Mucosa of descending colon (tissue), 3 donors: Measurements from ENCODE around the gene IFNAR2. TPM values are rescaled to one million over a fixed set of nuclear protein-coding genes. Genes with fewer than 3 reads are reported as not detected.

ENCODE experiments used
- ATAC-seq: fragments of 200-7000 bp; cut with Tn5 transposase; one replicate; pipeline ENCODE4 v1.9.1; 2020; ENCODE audit warnings: mild to moderate bottlenecking, moderate library complexity
- DNase-seq, 3 donors: peaks; one replicate each; pipeline ENCODE4 v3.0.0-alpha.2; 2020
- H3K36me3 ChIP-seq: fragments of 200-600 bp; one replicate; pipeline ENCODE4 v1.8.0; 2021; ENCODE audit warnings: low read depth, mild to moderate bottlenecking
- H3K4me1 ChIP-seq: fragments of 200-600 bp; one replicate; pipeline ENCODE4 v1.8.0; 2021; ENCODE audit warnings: low read depth, mild to moderate bottlenecking
- H3K4me3 ChIP-seq: fragments of 200-600 bp; one replicate; pipeline ENCODE4 v1.8.0; 2021; ENCODE audit warnings: mild to moderate bottlenecking
- H3K9me3 ChIP-seq: fragments of 200-600 bp; one replicate; pipeline ENCODE4 v1.8.0; 2021; ENCODE audit warnings: mild to moderate bottlenecking
- CTCF ChIP-seq: fragments of 200-600 bp; IDR thresholded peaks from one replicate; pipeline ENCODE4 v1.8.0; 2022; ENCODE audit warnings: antibody characterized with exemption, mild to moderate bottlenecking
- intact Hi-C, 2 donors: fragments of 100-400 bp; cut with DNase I in 1 of 2; cut with micrococcal nuclease in 1 of 2; formaldehyde crosslinking; loops; one replicate each; pipeline versions ENCODE4 v1.11.0 to v1.11.1; 2022; cut with DNase I, micrococcal nuclease
- total RNA-seq, 3 donors: library from RNA; stranded (reverse); fragmentation: NEBNext Ultra II Directional in 2 of 3; extraction: Animal tissue kit (Norgen Biotek cat#: 25700) in 2 of 3; gene quantifications; one replicate each; pipeline versions ENCODE4 v1.2.1 to v1.2.4, GENCODE V29; 2021 to 2023
- donor health status: DM: no; HTN: no; CAD: no; lungs with moderate emphysema.
- donor health status: DM: no; HTN: no; CAD: no.
- donor health status: DM: no; HTN: yes; CAD: no.

Gene IFNAR2
- total RNA-seq, 3 donors from 2014 or later, result 11.9 to 20.5 (median 18.2) TPM

DNA sequence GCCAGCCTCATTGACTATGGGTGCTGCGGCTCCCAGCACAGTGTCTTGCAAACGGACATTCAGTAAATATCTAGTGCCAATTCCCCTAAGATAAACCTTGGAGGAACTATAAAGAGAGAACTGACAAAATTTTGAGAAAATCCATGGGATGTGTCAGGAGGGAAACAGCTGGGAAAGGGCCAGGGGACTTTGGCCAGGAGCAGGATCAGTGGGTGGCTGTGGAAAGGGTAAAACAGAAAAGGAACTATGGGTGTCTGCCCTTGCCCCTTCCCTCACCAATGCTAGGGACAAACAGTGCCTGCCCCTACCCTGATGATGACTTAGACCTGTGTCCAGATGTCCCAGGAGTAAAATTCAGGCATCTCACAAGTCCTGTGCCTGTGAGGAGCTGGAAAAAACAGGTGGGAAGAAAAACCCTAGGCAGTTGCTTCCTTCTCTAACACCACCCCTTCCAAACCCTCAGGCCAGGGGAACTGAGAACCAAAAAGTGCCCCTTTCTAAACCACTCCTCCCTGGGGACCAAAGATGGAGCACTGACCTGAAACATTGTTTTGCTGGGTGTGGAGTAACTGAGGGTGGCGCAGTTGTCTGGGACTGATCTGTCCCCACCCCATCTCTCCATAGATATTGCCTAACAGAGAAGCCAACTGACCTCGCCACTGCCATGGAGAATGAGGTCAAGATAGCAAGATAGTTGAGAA, 22.1 kb upstream of the IFNAR2 start:
- no peak overlapping the region for H3K4me3 ChIP-seq
- intact Hi-C loops, result loop anchor here in 1 of 2 donors (10.0 kb wide), 2 partner anchors 167 to 237 kb away; no protein-coding TSS in a partner anchor
- ATAC-seq, result no peak
- DNase-seq, result no peak
- H3K4me1 ChIP-seq, result peaks cover 10% of the 10 kb centered on the region
- H3K9me3 ChIP-seq, result no peaks in the 10 kb centered on the region
- no peak for TF ChIP-seq CTCF
- no peaks in the 10 kb centered on the region for H3K36me3 ChIP-seq

DNA sequence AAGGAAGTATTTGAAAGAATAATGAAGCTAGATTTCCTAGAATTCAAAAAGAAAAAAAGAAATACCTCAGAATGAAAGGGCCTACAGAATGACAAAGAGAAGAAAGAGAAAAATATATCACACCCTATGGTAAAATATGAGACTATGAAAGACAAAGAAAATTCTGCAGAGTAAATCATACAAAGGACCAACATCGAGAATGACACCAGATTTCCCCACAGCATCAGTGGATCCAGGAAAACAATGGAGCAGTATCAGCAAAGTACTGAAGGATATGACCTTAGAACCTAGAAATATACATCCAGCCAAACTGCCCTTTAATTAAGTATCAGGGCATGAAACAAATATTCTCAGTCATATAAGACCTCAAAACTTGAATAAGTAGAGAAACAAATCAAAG, 21.2 kb upstream of the IFNAR2 start:
- TF ChIP-seq CTCF, result no peak
- no peak for ATAC-seq

GRCh38 chr21:33211305-33211704, 18.4 kb upstream of the IFNAR2 start:
- no peak for DNase-seq
- Histone ChIP-seq H3K9me3 (no peaks in the 10 kb centered on the region), H3K36me3 (no peaks in the 10 kb centered on the region), H3K4me1 (peaks cover 4% of the 10 kb centered on the region), H3K4me3 (no peak overlapping the region)
- TF ChIP-seq CTCF, result no peak
- no peak for ATAC-seq
- intact Hi-C loops, result no loop called here

More for the DNA sequence above, 21.2 kb upstream of the IFNAR2 start:
- Histone ChIP-seq H3K9me3 (no peaks in the 10 kb centered on the region), H3K4me1 (peaks cover 10% of the 10 kb centered on the region), H3K4me3 (no peak overlapping the region), H3K36me3 (no peaks in the 10 kb centered on the region)
- intact Hi-C loops, result loop anchor here in 1 of 2 donors (10.0 kb wide), 2 partner anchors 166 to 236 kb away; no protein-coding TSS in a partner anchor
- no peak for DNase-seq

GRCh38 chr21:33211732-33212131, 18.0 kb upstream of the IFNAR2 start:
- intact Hi-C loops, result no loop called here
- Histone ChIP-seq H3K4me1 (peaks cover 4% of the 10 kb centered on the region), H3K36me3 (no peaks in the 10 kb centered on the region), H3K4me3 (no peak overlapping the region), H3K9me3 (no peaks in the 10 kb centered on the region)
- no peak for TF ChIP-seq CTCF
- no peak for DNase-seq
- ATAC-seq, result no peak

GRCh38 chr21:33212159-33212851, 17.4 kb upstream of the IFNAR2 start:
- no peaks in the 10 kb centered on the region for H3K9me3 ChIP-seq
- TF ChIP-seq CTCF, result no peak
- H3K4me3 ChIP-seq, result no peak overlapping the region
- peaks cover 4% of the 10 kb centered on the region for H3K4me1 ChIP-seq
- DNase-seq, result no peak
- no peaks in the 10 kb centered on the region for H3K36me3 ChIP-seq
- intact Hi-C loops, result no loop called here
- ATAC-seq, result no peak
